ENCODE measurements around the gene AREG.
"Not testable (repeated sequence)": the region's sequence is repeated elsewhere in the genome, so short reads cannot be mapped to it uniquely, and the experiment has no call there.

The AREG gene

GRCh38 chr4:74444891-74445642 is at the start of gene AREG:
Gene AREG, plus strand, starts transcription at chr4:74445136. Its CDS starts 210 bp downstream, at chr4:74445346.
- Histone ChIP-seq H3K36me3 (no peaks in the 10 kb centered on the region), H3K27me3 (ENCODE audit: insufficient read depth, low read depth, severe bottlenecking) (peaks cover 8% of the 10 kb centered on the region), H3K9me3 (ENCODE audit: severe bottlenecking) (no peaks in the 10 kb centered on the region), H3K4me3 (ENCODE audit: low read depth, low read length) (peak within 1 kb of the TSS; percentile 63), H3K27ac (no peak within 1 kb of the TSS)
- TF ChIP-seq CTCF (IDR thresholded peaks at IDR 0.05; ENCODE audit: low read depth, low read length), result peak; percentile 48
- DNase-seq, result peak; percentile 60

GRCh38 chr4:74395633-74396032 is 49.3 kb upstream of the AREG start:
- no peaks in the 10 kb centered on the region for H3K9me3 ChIP-seq (ENCODE audit: severe bottlenecking)
- TF ChIP-seq CTCF (IDR thresholded peaks at IDR 0.05; ENCODE audit: low read depth, low read length), result no peak
- DNase-seq, result no peak
- no peaks in the 10 kb centered on the region for H3K27me3 ChIP-seq (ENCODE audit: insufficient read depth, low read depth, severe bottlenecking)
- H3K27ac ChIP-seq, result no peak overlapping the region
- no peaks in the 10 kb centered on the region for H3K36me3 ChIP-seq
- H3K4me3 ChIP-seq (ENCODE audit: low read depth, low read length), result no peak overlapping the region

- Histone ChIP-seq H3K27ac (no peak overlapping the region), H3K27me3 (ENCODE audit: insufficient read depth, low read depth, severe bottlenecking) (no peaks in the 10 kb centered on the region), H3K36me3 (no peaks in the 10 kb centered on the region), H3K4me3 (ENCODE audit: low read depth, low read length) (no peak overlapping the region), H3K9me3 (ENCODE audit: severe bottlenecking) (no peaks in the 10 kb centered on the region)
- DNase-seq, result no peak
- TF ChIP-seq CTCF (IDR thresholded peaks at IDR 0.05; ENCODE audit: low read depth, low read length), result no peak
Measured at GRCh38 chr4:74397748-74398426, 47.0 kb upstream of the AREG start.

- not testable (repeated sequence) for H3K27me3 ChIP-seq (ENCODE audit: insufficient read depth, low read depth, severe bottlenecking); H3K27ac ChIP-seq; H3K36me3 ChIP-seq; DNase-seq; H3K4me3 ChIP-seq (ENCODE audit: low read depth, low read length); H3K9me3 ChIP-seq (ENCODE audit: severe bottlenecking)
Measured at GRCh38 chr4:74398894-74399589, 45.9 kb upstream of the AREG start.

- H3K27me3 ChIP-seq (ENCODE audit: insufficient read depth, low read depth, severe bottlenecking), result no peaks in the 10 kb centered on the region
- no peak for TF ChIP-seq CTCF (IDR thresholded peaks at IDR 0.05; ENCODE audit: low read depth, low read length)
- DNase-seq, result no peak
- no peaks in the 10 kb centered on the region for H3K36me3 ChIP-seq
- no peak overlapping the region for H3K27ac ChIP-seq
- H3K9me3 ChIP-seq (ENCODE audit: severe bottlenecking), result no peaks in the 10 kb centered on the region
- no peak overlapping the region for H3K4me3 ChIP-seq (ENCODE audit: low read depth, low read length)
Measured at GRCh38 chr4:74400395-74400794, 44.5 kb upstream of the AREG start.

Data from WERI-Rb-1 (cell line).